GM12878 (cell line): ENCODE measurements around the gene COL24A1. TPM values are rescaled to one million over a fixed set of nuclear protein-coding genes. Genes with fewer than 3 reads are reported as not detected.
"Not testable (repeated sequence)": the region's sequence is repeated elsewhere in the genome, so short reads cannot be mapped to it uniquely, and the experiment has no call there.

Experiments used
- ATAC-seq: fragments of 200-7000 bp; cut with Tn5 transposase; 3 replicates; pipeline ENCODE4 v1.9.1; 2020; ENCODE audit warnings: mild to moderate bottlenecking, moderate library complexity
- BruUV-seq: library from RNA; stranded (reverse); fragments of 400-500 nt; replicated peaks from 2 replicates; lab custom pipeline; 2021; lab: Mats Ljungman, UMichigan
- CTCF ChIA-PET: fragments of 300-600 bp; sonication (Branson Sonifier 250); formaldehyde crosslinking; extraction: SDS; loops from one replicate; lab custom pipeline; 2021; ENCODE audit warnings: inconsistent platforms; lab: Yijun Ruan, JAX
- POLR2A ChIA-PET: fragments of 350-600 bp; formaldehyde crosslinking; extraction: SDS; loops from one replicate; lab custom pipeline; 2021; ENCODE audit warnings: inconsistent platforms; lab: Charles Lee
- RAD21 ChIA-PET: fragments of 300-600 bp; sonication (Branson Sonifier 250); formaldehyde crosslinking; loops from one replicate; lab custom pipeline; 2023; ENCODE audit warnings: antibody characterized with exemption; ENCODE audit not compliant: unreplicated experiment; lab: Charles Lee
- SMC1A ChIA-PET: fragments of 300-600 bp; sonication (Branson Sonifier 250); formaldehyde crosslinking; loops from one replicate; lab custom pipeline; 2023; ENCODE audit not compliant: unreplicated experiment, uncharacterized antibody; lab: Charles Lee
- DNase-seq: peaks from one replicate; pipeline ENCODE4 v3.0.0-alpha.2; 2011; ENCODE audit warnings: low read depth, low spot score
- FAIRE-seq: peaks from 3 replicates; lab custom pipeline; 2011; peaks lifted over from hg19 to GRCh38; lab: Jason Lieb, UNC
- H2AFZ ChIP-seq: 2 replicates; pipeline ENCODE4 v1.6.0; 2011; ENCODE audit warnings: low read depth, low read length, control low read depth; ENCODE audit not compliant: control insufficient read depth
- H3K27ac ChIP-seq: 2 replicates; pipeline ENCODE4 v1.5.1; 2011; ENCODE audit warnings: control low read depth; ENCODE audit not compliant: control insufficient read depth, insufficient read depth
- H3K27me3 ChIP-seq, 2 experiments: replicated peaks in 1 of 2; 2 replicates each; pipeline versions ENCODE4 v1.6.0 to v1.6.1; 2011; ENCODE audit warnings: low read length in 1 of 2; ENCODE audit not compliant: control insufficient read depth in 2 of 2, insufficient read depth in 2 of 2
- H3K36me3 ChIP-seq, 2 experiments: 2 replicates each; pipeline ENCODE4 v1.5.1; 2011; ENCODE audit warnings: low read length in 1 of 2; ENCODE audit not compliant: control insufficient read depth in 2 of 2, insufficient read depth in 2 of 2
- H3K4me1 ChIP-seq: 2 replicates; pipeline ENCODE4 v1.6.1; 2011; ENCODE audit warnings: mild to moderate bottlenecking, low read length, moderate library complexity, mixed read lengths; ENCODE audit not compliant: control insufficient read depth, insufficient read depth
- H3K4me2 ChIP-seq: 2 replicates; pipeline ENCODE4 v1.6.0; 2011; ENCODE audit warnings: control low read depth; ENCODE audit not compliant: control insufficient read depth, insufficient read depth
- H3K4me3 ChIP-seq: fragments of 200-600 bp; sonication (generic); 2 replicates; pipeline ENCODE4 v1.5.1; 2016
- H3K79me2 ChIP-seq: 2 replicates; pipeline ENCODE4 v1.6.0; 2011; ENCODE audit warnings: low read length; ENCODE audit not compliant: control insufficient read depth, insufficient read depth
- H3K9ac ChIP-seq: 2 replicates; pipeline ENCODE4 v1.8.0; 2011; ENCODE audit warnings: low read length, control low read depth, mixed read lengths; ENCODE audit not compliant: control insufficient read depth, insufficient read depth
- H3K9me3 ChIP-seq: replicated peaks from 3 replicates; pipeline ENCODE4 v1.5.1; 2011; ENCODE audit warnings: mild to moderate bottlenecking, low read length; ENCODE audit not compliant: control insufficient read depth, insufficient read depth
- H4K20me1 ChIP-seq: 2 replicates; pipeline ENCODE4 v1.6.0; 2011; ENCODE audit not compliant: control insufficient read depth, insufficient read depth
- JUNB ChIP-seq: IDR thresholded peaks from 2 replicates; pipeline ENCODE4 v1.6.1; 2016; ENCODE audit warnings: antibody characterized with exemption, mild to moderate bottlenecking
- POLR2AphosphoS5 ChIP-seq: IDR thresholded peaks from 2 replicates; pipeline ENCODE4 v1.6.1; 2011; ENCODE audit warnings: mild to moderate bottlenecking, low read length, inconsistent platforms
- STAT1 ChIP-seq: fragments of 450-650 bp; conservative IDR thresholded peaks from 2 replicates; pipeline ENCODE4 v1.6.1; 2014; ENCODE audit warnings: antibody characterized with exemption, mild to moderate bottlenecking
- STAT3 ChIP-seq: IDR thresholded peaks from 2 replicates; pipeline ENCODE4 v1.6.1; 2011; ENCODE audit warnings: low read depth, low read length, improper control_type of control experiment
- WGBS: methylation state at CpG from one replicate; pipeline ENCODE4 v1.1.6; 2016; ENCODE audit warnings: low lambda C conversion rate; ENCODE audit not compliant: insufficient replicate concordance, insufficient coverage; ENCODE audit errors: missing lambda C conversion rate; 5-methylcytosine and 5-hydroxymethylcytosine counted together
- in situ Hi-C: fragments of 300-500 bp; cut with MboI; formaldehyde crosslinking; loops from 9 replicates; pipeline ENCODE4 v1.14.3; 2018; ENCODE audit warnings: mixed read lengths
- intact Hi-C: fragments of 100-400 bp; cut with micrococcal nuclease; formaldehyde crosslinking; loops from one replicate; pipeline ENCODE4 v1.14.2; 2022; ENCODE audit not compliant: unreplicated experiment
- polyA plus RNA-seq, 11 experiments: library from polyadenylated mRNA; depleted of rRNA in 4 of 11; unstranded in 6 of 11; stranded (reverse) in 5 of 11; fragments of >200 nt; fragmentation: Nextera tagmentation in 4 of 11; fragmentation: Illumina TruSeq in 1 of 11; extraction: Ambion mirVana in 4 of 11; extraction: Trizol in 1 of 11; gene quantifications; 1 replicate in 1 of 11; 2 replicates in 10 of 11; pipeline versions ENCODE4 v1.2.1 to v1.2.3, GENCODE V29; 2011 to 2016; ENCODE audit warnings: inconsistent platforms in 2 of 11, missing spikeins in 2 of 11, low read depth in 1 of 11
- total RNA-seq, 4 experiments: library from RNA; depleted of rRNA in 3 of 4; stranded (reverse); fragments of >200 nt in 3 of 4; fragmentation: Illumina TruSeq in 1 of 4; extraction: Trizol in 1 of 4; gene quantifications; 2 replicates each; pipeline versions ENCODE4 v1.2.1 to v1.2.3, GENCODE V29; 2013 to 2021
- TF ChIP-seq, protein P1 (sequence below): fragments of 450-650 bp; IDR thresholded peaks from 2 replicates; pipeline ENCODE4 v1.6.1; 2018; ENCODE audit warnings: mild to moderate bottlenecking, low read depth, moderate library complexity; ENCODE audit not compliant: partially characterized antibody
- TF ChIP-seq, protein P2 (sequence below): fragments of 450-650 bp; IDR thresholded peaks from 2 replicates; pipeline ENCODE4 v1.6.1; 2017; ENCODE audit warnings: mild to moderate bottlenecking
- TF ChIP-seq, protein P3 (sequence below): fragments of 450-650 bp; IDR thresholded peaks from 2 replicates; pipeline ENCODE4 v1.6.1; 2017; ENCODE audit warnings: mild to moderate bottlenecking, low read depth, inconsistent platforms; ENCODE audit not compliant: poor library complexity, severe bottlenecking

The COL24A1 gene
- total and polyA plus RNA-seq, 10 of the 15 experiments (the other 5 are each of a cell fraction or from before 2014, with no cell fraction given) = 0.19 to 4.1 (median 2.0) TPM

DNA sequence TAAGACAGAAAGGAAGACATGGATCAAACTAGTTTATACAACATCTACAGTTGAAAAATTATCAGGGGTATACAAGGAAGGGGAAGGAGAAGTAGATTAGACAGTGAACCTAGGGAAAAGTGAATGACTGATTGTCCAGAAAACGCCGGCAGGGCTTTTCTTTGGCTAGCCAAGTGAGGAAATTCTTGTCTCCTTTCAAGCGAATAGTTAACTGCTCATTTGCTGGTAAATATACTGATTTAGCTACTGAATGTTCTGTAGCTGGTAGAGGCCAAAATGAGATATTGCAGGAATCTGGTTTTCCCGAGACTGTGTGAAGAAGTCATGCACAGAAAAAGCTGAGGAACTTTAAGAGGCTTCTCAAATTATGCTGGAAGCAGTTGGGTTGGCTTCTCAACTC is 319.8 kb downstream of the COL24A1 start (continued):
- TF ChIP-seq, protein P1, sequence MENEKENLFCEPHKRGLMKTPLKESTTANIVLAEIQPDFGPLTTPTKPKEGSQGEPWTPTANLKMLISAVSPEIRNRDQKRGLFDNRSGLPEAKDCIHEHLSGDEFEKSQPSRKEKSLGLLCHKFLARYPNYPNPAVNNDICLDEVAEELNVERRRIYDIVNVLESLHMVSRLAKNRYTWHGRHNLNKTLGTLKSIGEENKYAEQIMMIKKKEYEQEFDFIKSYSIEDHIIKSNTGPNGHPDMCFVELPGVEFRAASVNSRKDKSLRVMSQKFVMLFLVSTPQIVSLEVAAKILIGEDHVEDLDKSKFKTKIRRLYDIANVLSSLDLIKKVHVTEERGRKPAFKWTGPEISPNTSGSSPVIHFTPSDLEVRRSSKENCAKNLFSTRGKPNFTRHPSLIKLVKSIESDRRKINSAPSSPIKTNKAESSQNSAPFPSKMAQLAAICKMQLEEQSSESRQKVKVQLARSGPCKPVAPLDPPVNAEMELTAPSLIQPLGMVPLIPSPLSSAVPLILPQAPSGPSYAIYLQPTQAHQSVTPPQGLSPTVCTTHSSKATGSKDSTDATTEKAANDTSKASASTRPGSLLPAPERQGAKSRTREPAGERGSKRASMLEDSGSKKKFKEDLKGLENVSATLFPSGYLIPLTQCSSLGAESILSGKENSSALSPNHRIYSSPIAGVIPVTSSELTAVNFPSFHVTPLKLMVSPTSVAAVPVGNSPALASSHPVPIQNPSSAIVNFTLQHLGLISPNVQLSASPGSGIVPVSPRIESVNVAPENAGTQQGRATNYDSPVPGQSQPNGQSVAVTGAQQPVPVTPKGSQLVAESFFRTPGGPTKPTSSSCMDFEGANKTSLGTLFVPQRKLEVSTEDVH = no peak
- TF ChIP-seq, all 136 proteins: peak for 0

DNA sequence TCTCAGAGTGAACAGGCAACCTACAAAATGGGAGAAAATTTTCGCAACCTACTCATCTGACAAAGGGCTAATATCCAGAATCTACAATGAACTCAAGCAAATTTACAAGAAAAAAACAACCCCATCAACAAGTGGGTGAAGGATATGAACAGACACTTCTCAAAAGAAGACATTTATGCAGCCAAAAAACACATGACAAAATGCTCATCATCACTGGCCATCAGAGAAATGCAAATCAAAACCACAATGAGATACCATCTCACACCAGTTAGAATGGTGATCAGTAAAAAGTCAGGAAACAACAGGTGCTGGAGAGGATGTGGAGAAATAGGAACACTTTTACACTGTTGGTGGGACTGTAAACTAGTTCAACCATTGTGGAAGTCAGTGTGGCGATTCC is 323.4 kb downstream of the COL24A1 start:
- RAD21 ChIA-PET, FAIRE-seq: not testable (repeated sequence)

DNA sequence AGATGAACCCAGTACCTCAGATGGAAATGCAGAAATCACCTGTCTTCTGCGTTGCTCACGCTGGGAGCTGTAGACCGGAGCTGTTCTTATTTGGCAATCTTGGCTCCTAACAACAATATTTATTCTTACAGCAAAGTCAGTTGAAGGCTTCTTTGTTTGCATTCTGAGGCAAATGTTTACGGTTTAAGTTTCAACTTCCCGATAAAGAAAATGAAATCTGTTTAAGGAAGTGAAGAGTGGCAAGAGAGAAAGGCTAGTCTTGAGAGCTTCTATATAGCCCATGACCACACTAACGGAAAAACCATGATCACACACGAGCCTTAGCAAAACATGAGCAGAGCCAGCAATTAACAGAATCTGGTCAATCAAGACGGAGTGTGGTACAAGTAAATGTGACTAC is 325.7 kb downstream of the COL24A1 start:
- Histone ChIP-seq H3K36me3 (no peaks in the 10 kb centered on the region), H3K4me3 (no peak overlapping the region), H4K20me1 (no peaks in the 10 kb centered on the region), H3K79me2 (no peaks in the 10 kb centered on the region), H3K27me3 (no peaks in the 10 kb centered on the region), H2AFZ (no peak overlapping the region), H3K4me2 (no peak overlapping the region), H3K27ac (no peak overlapping the region), H3K4me1 (no peaks in the 10 kb centered on the region), H3K9me3 (no peaks in the 10 kb centered on the region; the same call in 1 of the 3 replicates), H3K9ac (no peak overlapping the region)
- DNase-seq = no peak
- POLR2A ChIA-PET = no interaction called here
- WGBS = 83% methylated on average over 8 of the region's 8 CpGs
- no peak for FAIRE-seq
- RAD21 ChIA-PET = no interaction called here
- no peak for ATAC-seq
- in situ Hi-C loops (no loop called here), intact Hi-C loops (no loop called here)
- CTCF ChIA-PET = no interaction called here
- BruUV-seq = no TSS peak
- SMC1A ChIA-PET = no interaction called here
- no peak for TF ChIP-seq STAT3
- TF ChIP-seq, protein P2, sequence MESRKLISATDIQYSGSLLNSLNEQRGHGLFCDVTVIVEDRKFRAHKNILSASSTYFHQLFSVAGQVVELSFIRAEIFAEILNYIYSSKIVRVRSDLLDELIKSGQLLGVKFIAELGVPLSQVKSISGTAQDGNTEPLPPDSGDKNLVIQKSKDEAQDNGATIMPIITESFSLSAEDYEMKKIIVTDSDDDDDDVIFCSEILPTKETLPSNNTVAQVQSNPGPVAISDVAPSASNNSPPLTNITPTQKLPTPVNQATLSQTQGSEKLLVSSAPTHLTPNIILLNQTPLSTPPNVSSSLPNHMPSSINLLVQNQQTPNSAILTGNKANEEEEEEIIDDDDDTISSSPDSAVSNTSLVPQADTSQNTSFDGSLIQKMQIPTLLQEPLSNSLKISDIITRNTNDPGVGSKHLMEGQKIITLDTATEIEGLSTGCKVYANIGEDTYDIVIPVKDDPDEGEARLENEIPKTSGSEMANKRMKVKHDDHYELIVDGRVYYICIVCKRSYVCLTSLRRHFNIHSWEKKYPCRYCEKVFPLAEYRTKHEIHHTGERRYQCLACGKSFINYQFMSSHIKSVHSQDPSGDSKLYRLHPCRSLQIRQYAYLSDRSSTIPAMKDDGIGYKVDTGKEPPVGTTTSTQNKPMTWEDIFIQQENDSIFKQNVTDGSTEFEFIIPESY = no peak
- TF ChIP-seq STAT1 = no peak
- TF ChIP-seq, protein P3, sequence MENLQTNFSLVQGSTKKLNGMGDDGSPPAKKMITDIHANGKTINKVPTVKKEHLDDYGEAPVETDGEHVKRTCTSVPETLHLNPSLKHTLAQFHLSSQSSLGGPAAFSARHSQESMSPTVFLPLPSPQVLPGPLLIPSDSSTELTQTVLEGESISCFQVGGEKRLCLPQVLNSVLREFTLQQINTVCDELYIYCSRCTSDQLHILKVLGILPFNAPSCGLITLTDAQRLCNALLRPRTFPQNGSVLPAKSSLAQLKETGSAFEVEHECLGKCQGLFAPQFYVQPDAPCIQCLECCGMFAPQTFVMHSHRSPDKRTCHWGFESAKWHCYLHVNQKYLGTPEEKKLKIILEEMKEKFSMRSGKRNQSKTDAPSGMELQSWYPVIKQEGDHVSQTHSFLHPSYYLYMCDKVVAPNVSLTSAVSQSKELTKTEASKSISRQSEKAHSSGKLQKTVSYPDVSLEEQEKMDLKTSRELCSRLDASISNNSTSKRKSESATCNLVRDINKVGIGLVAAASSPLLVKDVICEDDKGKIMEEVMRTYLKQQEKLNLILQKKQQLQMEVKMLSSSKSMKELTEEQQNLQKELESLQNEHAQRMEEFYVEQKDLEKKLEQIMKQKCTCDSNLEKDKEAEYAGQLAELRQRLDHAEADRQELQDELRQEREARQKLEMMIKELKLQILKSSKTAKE = no peak
- TF ChIP-seq JUNB = no peak
- no peak for TF ChIP-seq POLR2AphosphoS5

More for the DNA sequence above, 323.4 kb downstream of the COL24A1 start:
- H3K4me1 ChIP-seq, DNase-seq, H3K27me3 ChIP-seq, H3K9ac ChIP-seq, H3K4me2 ChIP-seq, H3K79me2 ChIP-seq, H3K36me3 ChIP-seq, CTCF ChIA-PET, in situ Hi-C loops, BruUV-seq, ATAC-seq, SMC1A ChIA-PET, H4K20me1 ChIP-seq, intact Hi-C loops, H3K9me3 ChIP-seq, H3K27ac ChIP-seq, H3K4me3 ChIP-seq, H2AFZ ChIP-seq, POLR2A ChIA-PET: not testable (repeated sequence)
- 39% methylated on average over 2 of the region's 2 CpGs for WGBS
